Neural progenitor cell (in vitro differentiated cells): Measurements from ENCODE around the gene ZBTB9. TPM values are rescaled to one million over a fixed set of nuclear protein-coding genes. Genes with fewer than 3 reads are reported as not detected.

Experiments
- DNase-seq: peaks from one replicate; pipeline ENCODE4 v3.0.0-alpha.2; 2016; ENCODE audit warnings: low spot score
- H2AFZ ChIP-seq: fragments of 200-600 bp; sonication (generic); replicated peaks from 2 replicates; pipeline ENCODE4 v1.6.1; 2016; ENCODE audit warnings: antibody characterized with exemption
- H3F3A ChIP-seq: fragments of 200-600 bp; sonication (generic); 2 replicates; pipeline ENCODE4 v1.6.1; 2016; ENCODE audit warnings: antibody characterized with exemption, low read depth
- H3K27ac ChIP-seq: fragments of 200-600 bp; sonication (generic); 2 replicates; pipeline ENCODE4 v1.5.1; 2016; ENCODE audit warnings: mild to moderate bottlenecking
- H3K27me3 ChIP-seq: fragments of 200-600 bp; sonication (generic); 2 replicates; pipeline ENCODE4 v1.6.1; 2016; ENCODE audit warnings: mild to moderate bottlenecking, moderate library complexity
- H3K36me3 ChIP-seq: fragments of 200-600 bp; sonication (generic); 2 replicates; pipeline ENCODE4 v1.5.1; 2016
- H3K4me1 ChIP-seq: fragments of 200-600 bp; sonication (generic); 2 replicates; pipeline ENCODE4 v1.6.1; 2016; ENCODE audit warnings: mixed run types
- H3K4me2 ChIP-seq: fragments of 200-600 bp; sonication (generic); 2 replicates; pipeline ENCODE4 v1.6.1; 2016
- H3K4me3 ChIP-seq: fragments of 200-600 bp; sonication (generic); 2 replicates; pipeline ENCODE4 v1.5.1; 2016
- H3K79me2 ChIP-seq: fragments of 200-600 bp; sonication (generic); 2 replicates; pipeline ENCODE4 v1.6.1; 2016; ENCODE audit warnings: low read depth
- H3K9ac ChIP-seq: fragments of 200-600 bp; sonication (generic); 2 replicates; pipeline ENCODE4 v1.6.1; 2016
- H3K9me3 ChIP-seq: fragments of 200-600 bp; sonication (generic); 2 replicates; pipeline ENCODE4 v1.5.1; 2016; ENCODE audit warnings: low read depth
- H4K20me1 ChIP-seq: fragments of 200-600 bp; sonication (generic); 2 replicates; pipeline ENCODE4 v1.6.1; 2016; ENCODE audit warnings: low read depth
- H3K27ac Mint-ChIP-seq: 3 replicates; pipeline ENCODE4 v1.8.0; 2021; ENCODE audit warnings: mixed read lengths
- H3K27me3 Mint-ChIP-seq: 2 replicates; pipeline ENCODE4 v1.8.0; 2022; ENCODE audit warnings: low read depth, mild to moderate bottlenecking, inconsistent platforms, moderate library complexity, mixed read lengths; ENCODE audit not compliant: insufficient read depth
- H3K36me3 Mint-ChIP-seq: 3 replicates; pipeline ENCODE4 v1.8.0; 2021; ENCODE audit warnings: mixed read lengths
- H3K4me1 Mint-ChIP-seq: 3 replicates; pipeline ENCODE4 v1.8.0; 2021; ENCODE audit warnings: mixed read lengths
- H3K4me3 Mint-ChIP-seq: 3 replicates; pipeline ENCODE4 v1.8.0; 2021; ENCODE audit warnings: mild to moderate bottlenecking, moderate library complexity, mixed read lengths
- H3K9me3 Mint-ChIP-seq: 3 replicates; pipeline ENCODE4 v1.8.0; 2020; ENCODE audit warnings: mixed read lengths
- CTCF ChIP-seq: fragments of 200-600 bp; sonication (generic); IDR thresholded peaks from 2 replicates; pipeline ENCODE4 v1.5.1; 2017; ENCODE audit warnings: antibody characterized with exemption, mild to moderate bottlenecking
- EZH2 ChIP-seq: fragments of 200-600 bp; sonication (generic); IDR thresholded peaks from 2 replicates; pipeline ENCODE4 v1.6.1; 2017; ENCODE audit warnings: antibody characterized with exemption, mild to moderate bottlenecking, moderate library complexity
- EZH2phosphoT487 ChIP-seq: fragments of 200-600 bp; sonication (generic); IDR thresholded peaks from 2 replicates; pipeline ENCODE4 v1.6.1; 2017; ENCODE audit warnings: antibody characterized with exemption
- total RNA-seq: library from RNA; depleted of rRNA; stranded (reverse); fragments of >200 nt; gene quantifications from 2 replicates; pipeline ENCODE4 v1.2.3, GENCODE V29; 2015; ENCODE audit warnings: low replicate concordance

The ZBTB9 gene
- total RNA-seq, 1 donor from 2014 or later: 10.2 TPM

- Mint-ChIP-seq H3K27ac (no peak overlapping the region), H3K4me1 (peaks cover 14% of the 10 kb centered on the region), H3K4me3 (no peak overlapping the region), H3K36me3 (peaks cover 20% of the 10 kb centered on the region), H3K9me3 (no peaks in the 10 kb centered on the region), H3K27me3 (peaks cover 3% of the 10 kb centered on the region)
- TF ChIP-seq EZH2: no peak
- TF ChIP-seq EZH2phosphoT487: no peak
- no peak for TF ChIP-seq CTCF
- Histone ChIP-seq H4K20me1 (peaks cover 5% of the 10 kb centered on the region), H3K4me3 (no peak overlapping the region), H3K4me2 (no peak overlapping the region), H3K9me3 (no peaks in the 10 kb centered on the region), H2AFZ (no peak overlapping the region), H3F3A (peaks cover 5% of the 10 kb centered on the region), H3K27ac (no peak overlapping the region), H3K36me3 (no peaks in the 10 kb centered on the region), H3K79me2 (peaks cover 22% of the 10 kb centered on the region), H3K4me1 (no peaks in the 10 kb centered on the region), H3K9ac (no peak overlapping the region), H3K27me3 (no peaks in the 10 kb centered on the region)
- DNase-seq: no peak
These were observed 4.3 kb downstream of the ZBTB9 start for GRCh38 chr6:33458676-33459075.

GRCh38 chr6:33459226-33459625, 4.8 kb downstream of the ZBTB9 start:
- Histone ChIP-seq H3K79me2 (peaks cover 22% of the 10 kb centered on the region), H3K27ac (no peak overlapping the region), H3F3A (no peaks in the 10 kb centered on the region), H3K9ac (no peak overlapping the region), H3K27me3 (no peaks in the 10 kb centered on the region), H3K36me3 (no peaks in the 10 kb centered on the region), H3K4me2 (no peak overlapping the region), H3K9me3 (no peaks in the 10 kb centered on the region), H3K4me3 (no peak overlapping the region), H4K20me1 (peaks cover 5% of the 10 kb centered on the region), H3K4me1 (no peaks in the 10 kb centered on the region), H2AFZ (no peak overlapping the region)
- Mint-ChIP-seq H3K27ac (no peak overlapping the region), H3K4me1 (peaks cover 11% of the 10 kb centered on the region), H3K27me3 (peaks cover 5% of the 10 kb centered on the region), H3K36me3 (peaks cover 20% of the 10 kb centered on the region), H3K4me3 (no peak overlapping the region), H3K9me3 (no peaks in the 10 kb centered on the region)
- no peak for TF ChIP-seq CTCF
- TF ChIP-seq EZH2: no peak
- TF ChIP-seq EZH2phosphoT487: no peak
- no peak for DNase-seq

GRCh38 chr6:33466075-33466735, 11.8 kb downstream of the ZBTB9 start:
- no peaks in the 10 kb centered on the region for H3K27me3 ChIP-seq
- no peaks in the 10 kb centered on the region for H3K4me1 ChIP-seq
- H3F3A ChIP-seq: no peaks in the 10 kb centered on the region
- DNase-seq: no peak
- peaks cover 7% of the 10 kb centered on the region for H3K27me3 Mint-ChIP-seq
- H3K27ac ChIP-seq: no peak overlapping the region
- TF ChIP-seq CTCF (no peak), EZH2 (no peak), EZH2phosphoT487 (no peak)
- no peaks in the 10 kb centered on the region for H4K20me1 ChIP-seq
- H3K79me2 ChIP-seq: no peaks in the 10 kb centered on the region
- H3K36me3 Mint-ChIP-seq: no peaks in the 10 kb centered on the region
- H3K4me3 Mint-ChIP-seq: no peak overlapping the region
- H2AFZ ChIP-seq: no peak overlapping the region
- no peak overlapping the region for H3K27ac Mint-ChIP-seq
- H3K4me1 Mint-ChIP-seq: no peaks in the 10 kb centered on the region
- no peaks in the 10 kb centered on the region for H3K36me3 ChIP-seq
- no peak overlapping the region for H3K4me2 ChIP-seq
- no peaks in the 10 kb centered on the region for H3K9me3 ChIP-seq
- peaks cover 14% of the 10 kb centered on the region for H3K9me3 Mint-ChIP-seq
- H3K4me3 ChIP-seq: no peak overlapping the region
- no peak overlapping the region for H3K9ac ChIP-seq
